Kidney epithelial cell (primary cell): ENCODE measurements around the gene FOSB. TPM values are rescaled to one million over a fixed set of nuclear protein-coding genes. Genes with fewer than 3 reads are reported as not detected.
A peak's percentile ranks its signal among the peaks of the same experiment; 100 is the strongest.

ENCODE experiments used
- DNase-seq: peaks from one replicate; pipeline ENCODE4 v3.0.0-alpha.2; 2010; ENCODE audit warnings: low read depth
- H3K27me3 ChIP-seq: 2 replicates; pipeline ENCODE4 v1.6.0; 2011; ENCODE audit warnings: low read length; ENCODE audit not compliant: control insufficient read depth, insufficient read depth
- H3K36me3 ChIP-seq: 2 replicates; pipeline ENCODE4 v1.5.1; 2011; ENCODE audit warnings: low read length; ENCODE audit not compliant: control insufficient read depth, insufficient read depth
- H3K4me3 ChIP-seq: 2 replicates; pipeline ENCODE4 v1.5.1; 2011; ENCODE audit warnings: low read depth, mild to moderate bottlenecking, control low read depth, low read length
- CTCF ChIP-seq: IDR thresholded peaks from 2 replicates; pipeline ENCODE4 v1.5.1; 2011; ENCODE audit warnings: mild to moderate bottlenecking, moderate library complexity, low read length, control low read depth, inconsistent platforms; ENCODE audit not compliant: insufficient read depth, poor library complexity, severe bottlenecking
- total RNA-seq: library from RNA; depleted of rRNA; stranded (reverse); fragments of >200 nt; gene quantifications from 2 replicates; pipeline ENCODE4 v1.2.3, GENCODE V29; 2015

Gene FOSB
- total RNA-seq, 1 donor from 2014 or later = 1.6 TPM

DNA sequence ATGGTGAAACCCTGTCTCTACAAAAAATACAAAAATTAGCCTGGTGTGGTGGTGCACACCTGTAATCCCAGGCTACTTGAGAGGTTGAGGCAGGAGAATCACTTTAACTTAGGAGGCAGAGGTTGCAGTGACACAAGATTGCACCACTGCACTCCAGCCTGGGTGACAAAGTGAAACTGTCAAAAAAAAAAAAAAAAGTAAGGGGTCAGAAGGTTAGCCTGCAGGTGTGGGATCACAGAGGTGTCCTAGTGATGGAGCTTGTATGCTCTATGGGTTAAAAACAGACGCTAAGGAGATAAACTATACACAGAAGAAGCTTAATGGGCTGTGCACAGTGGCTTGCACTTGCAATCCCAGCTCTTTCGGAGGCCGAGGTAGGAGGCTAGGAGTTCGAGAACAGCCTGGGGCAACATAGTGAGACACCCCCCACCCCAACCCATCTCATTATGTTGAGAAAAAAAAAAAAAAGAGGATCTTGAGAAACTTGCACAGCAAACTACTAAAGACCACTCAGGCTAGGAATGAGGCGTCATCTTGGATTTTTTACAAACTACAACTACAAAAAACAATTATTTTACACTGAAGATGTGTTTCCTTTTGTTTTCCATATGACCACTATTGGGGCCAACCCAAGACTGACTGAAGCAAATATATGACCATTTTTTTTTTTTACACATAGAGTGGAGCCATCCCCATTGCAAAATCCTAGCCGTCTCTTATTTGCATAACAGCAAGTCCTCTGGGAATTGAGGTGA lies 7.9 kb downstream of the FOSB start:
- no peak for DNase-seq
- H3K4me3 ChIP-seq = no peak overlapping the region
- no peaks in the 10 kb centered on the region for H3K27me3 ChIP-seq
- no peak for TF ChIP-seq CTCF
- H3K36me3 ChIP-seq = no peaks in the 10 kb centered on the region

DNA sequence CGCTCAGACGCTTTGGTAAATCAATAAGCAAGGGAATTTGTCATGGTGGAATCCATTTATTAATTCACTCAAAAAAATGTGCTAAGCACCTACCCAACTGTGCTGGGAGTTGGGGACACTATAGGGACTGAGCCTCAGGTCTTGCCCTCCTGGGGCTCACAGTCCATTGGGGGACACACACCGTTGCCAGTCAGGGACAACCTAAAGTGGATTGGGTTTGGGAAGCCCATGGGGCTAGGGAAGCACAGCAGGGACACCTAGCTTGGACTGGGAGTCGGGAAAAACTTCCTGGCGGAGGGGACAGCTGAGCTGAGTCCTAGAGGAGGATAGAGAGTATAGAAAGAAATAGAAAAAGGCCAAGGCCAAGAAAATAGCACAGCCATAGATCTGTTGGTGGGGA lies 8.5 kb downstream of the FOSB start:
- H3K4me3 ChIP-seq = no peak overlapping the region

DNA sequence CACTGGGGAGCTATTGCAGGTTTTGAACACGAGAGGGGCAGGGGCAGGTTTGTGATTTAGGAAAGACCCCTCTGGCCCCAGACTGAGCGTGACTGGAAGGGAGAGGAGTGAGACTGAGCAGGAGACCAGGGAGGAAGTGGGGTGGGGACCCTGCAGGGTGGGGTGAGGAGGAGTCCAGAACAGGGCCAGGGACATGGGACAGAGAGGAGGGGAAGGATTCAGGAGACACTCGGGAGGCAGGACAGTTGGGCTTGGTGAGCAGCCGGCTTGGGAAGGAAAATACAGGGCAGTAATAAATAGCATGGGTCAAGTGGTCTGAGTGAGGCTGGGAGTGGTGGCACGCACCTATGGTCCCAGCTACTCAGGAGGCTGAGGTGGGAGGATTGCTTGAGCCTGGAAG lies 9.4 kb downstream of the FOSB start:
- H3K36me3 ChIP-seq = no peaks in the 10 kb centered on the region
- H3K4me3 ChIP-seq = no peak overlapping the region
- TF ChIP-seq CTCF = no peak
- no peak for DNase-seq
- H3K27me3 ChIP-seq = no peaks in the 10 kb centered on the region

More for the DNA sequence above, 8.5 kb downstream of the FOSB start:
- Histone ChIP-seq H3K27me3 (no peaks in the 10 kb centered on the region), H3K36me3 (no peaks in the 10 kb centered on the region)
- TF ChIP-seq CTCF = no peak
- no peak for DNase-seq

- no peak for TF ChIP-seq CTCF
- DNase-seq = no peak
Observed at GRCh38 chr19:45477713-45478453, 10.1 kb downstream of the FOSB start.

GRCh38 chr19:45478454-45479238 lies 10.8 kb downstream of the FOSB start:
- Histone ChIP-seq H3K4me3 (peak overlapping the region; percentile 55), H3K36me3 (no peaks in the 10 kb centered on the region), H3K27me3 (no peaks in the 10 kb centered on the region)
- peak; percentile 93 for TF ChIP-seq CTCF
- no peak for DNase-seq

More at GRCh38 chr19:45477713-45478453, 10.1 kb downstream of the FOSB start:
- no peaks in the 10 kb centered on the region for H3K36me3 ChIP-seq
- H3K27me3 ChIP-seq = no peaks in the 10 kb centered on the region
- H3K4me3 ChIP-seq = peak overlapping the region; percentile 18
